Keratinocyte (primary cell): Measurements from ENCODE around the gene ARHGEF19. TPM values are rescaled to one million over a fixed set of nuclear protein-coding genes. Genes with fewer than 3 reads are reported as not detected.

Experiments used
- DNase-seq: peaks from one replicate; pipeline ENCODE4 v3.0.0-alpha.2; 2011; ENCODE audit warnings: low read depth, missing footprints, low spot score
- FAIRE-seq: peaks from 2 replicates; lab custom pipeline; 2011; peaks lifted over from hg19 to GRCh38; lab: Jason Lieb, UNC
- H2AFZ ChIP-seq: 2 replicates; pipeline ENCODE4 v1.6.0; 2012; ENCODE audit warnings: low read length, control low read depth, inconsistent platforms; ENCODE audit not compliant: control insufficient read depth
- H3K27ac ChIP-seq: 2 replicates; pipeline ENCODE4 v1.5.1; 2011; ENCODE audit warnings: low read length; ENCODE audit not compliant: control insufficient read depth, insufficient read depth
- H3K27me3 ChIP-seq: 3 replicates; pipeline ENCODE4 v1.6.0; 2011; ENCODE audit warnings: low read length; ENCODE audit not compliant: control insufficient read depth, insufficient read depth; ENCODE audit errors: extremely low read depth
- H3K36me3 ChIP-seq, 2 experiments: 2 replicates in 1 of 2; 3 replicates in 1 of 2; pipeline ENCODE4 v1.5.1; 2011; ENCODE audit warnings: low read length in 2 of 2, mild to moderate bottlenecking in 1 of 2; ENCODE audit not compliant: control insufficient read depth in 2 of 2, insufficient read depth in 2 of 2; ENCODE audit errors: extremely low read depth in 1 of 2
- H3K4me1 ChIP-seq: 3 replicates; pipeline ENCODE4 v1.5.1; 2011; ENCODE audit warnings: low read length; ENCODE audit not compliant: control insufficient read depth, insufficient read depth; ENCODE audit errors: extremely low read depth
- H3K4me2 ChIP-seq: 3 replicates; pipeline ENCODE4 v1.6.0; 2011; ENCODE audit warnings: low read depth, low read length; ENCODE audit not compliant: control insufficient read depth, insufficient read depth; ENCODE audit errors: extremely low read depth
- H3K4me3 ChIP-seq, 3 experiments: fragments of 200-600 bp in 1 of 3; sonication (generic) in 1 of 3; 2 replicates in 2 of 3; 3 replicates in 1 of 3; pipeline ENCODE4 v1.5.1; 2011 to 2016; ENCODE audit warnings: low read length in 3 of 3, mild to moderate bottlenecking in 3 of 3, control low read depth in 2 of 3, inconsistent platforms in 1 of 3, low read depth in 1 of 3, mixed read lengths in 1 of 3, mixed run types in 1 of 3, moderate library complexity in 1 of 3; ENCODE audit not compliant: control insufficient read depth in 2 of 3, insufficient read depth in 2 of 3; ENCODE audit errors: extremely low read depth in 1 of 3
- H3K79me2 ChIP-seq: 2 replicates; pipeline ENCODE4 v1.6.0; 2012; ENCODE audit warnings: low read length; ENCODE audit not compliant: control insufficient read depth, insufficient read depth
- H3K9ac ChIP-seq: 3 replicates; pipeline ENCODE4 v1.6.0; 2011; ENCODE audit warnings: low read length; ENCODE audit not compliant: control insufficient read depth, insufficient read depth; ENCODE audit errors: extremely low read depth
- H3K9me1 ChIP-seq: 3 replicates; pipeline ENCODE4 v1.6.0; 2011; ENCODE audit warnings: low read length; ENCODE audit not compliant: control insufficient read depth, insufficient read depth; ENCODE audit errors: extremely low read depth
- H3K9me3 ChIP-seq: 2 replicates; pipeline ENCODE4 v1.5.1; 2012; ENCODE audit warnings: low read depth, low read length; ENCODE audit not compliant: control insufficient read depth
- H4K20me1 ChIP-seq: 3 replicates; pipeline ENCODE4 v1.6.0; 2011; ENCODE audit warnings: low read length; ENCODE audit not compliant: control insufficient read depth, insufficient read depth; ENCODE audit errors: extremely low read depth
- EZH2 ChIP-seq: IDR thresholded peaks from one replicate; pipeline ENCODE4 v1.6.1; 2012; ENCODE audit warnings: inconsistent platforms, mild to moderate bottlenecking, low read length, moderate library complexity
- dilution Hi-C: fragments of 300-500 bp; cut with MboI; formaldehyde crosslinking; loops from one replicate; pipeline ENCODE4 v1.7.0; 2020; ENCODE audit warnings: low sequenced_read_pairs; ENCODE audit not compliant: extremely low pct_ligation_motif_present
- polyA plus RNA-seq, 5 experiments: library from polyadenylated mRNA; depleted of rRNA in 3 of 5; stranded (reverse) in 3 of 5; stranded (forward) in 1 of 5; unstranded in 1 of 5; fragments of >200 nt; gene quantifications; 1 replicate in 1 of 5; 2 replicates in 3 of 5; 3 replicates in 1 of 5; pipeline versions ENCODE4 v1.2.1 to v1.2.3, GENCODE V29; 2011 to 2012; ENCODE audit warnings: missing spikeins in 2 of 5, low read depth in 1 of 5, low replicate concordance in 1 of 5
- TF ChIP-seq, protein P1 (sequence below), 3 experiments: IDR thresholded peaks in 1 of 3; conservative IDR thresholded peaks in 1 of 3; optimal IDR thresholded peaks in 1 of 3; 2 replicates in 2 of 3; 3 replicates in 1 of 3; pipeline versions ENCODE3 to v1.5.1; 2011; ENCODE audit warnings: low read length in 3 of 3, mild to moderate bottlenecking in 3 of 3, moderate library complexity in 2 of 3, control low read depth in 1 of 3, inconsistent platforms in 1 of 3; ENCODE audit not compliant: insufficient read depth in 2 of 3; ENCODE audit errors: extremely low read depth in 1 of 3

The ARHGEF19 gene
- polyA plus RNA-seq, 1 donor (not counting 4 experiments of a cell fraction or from before 2014, with no cell fraction given) = 5.0 TPM

DNA sequence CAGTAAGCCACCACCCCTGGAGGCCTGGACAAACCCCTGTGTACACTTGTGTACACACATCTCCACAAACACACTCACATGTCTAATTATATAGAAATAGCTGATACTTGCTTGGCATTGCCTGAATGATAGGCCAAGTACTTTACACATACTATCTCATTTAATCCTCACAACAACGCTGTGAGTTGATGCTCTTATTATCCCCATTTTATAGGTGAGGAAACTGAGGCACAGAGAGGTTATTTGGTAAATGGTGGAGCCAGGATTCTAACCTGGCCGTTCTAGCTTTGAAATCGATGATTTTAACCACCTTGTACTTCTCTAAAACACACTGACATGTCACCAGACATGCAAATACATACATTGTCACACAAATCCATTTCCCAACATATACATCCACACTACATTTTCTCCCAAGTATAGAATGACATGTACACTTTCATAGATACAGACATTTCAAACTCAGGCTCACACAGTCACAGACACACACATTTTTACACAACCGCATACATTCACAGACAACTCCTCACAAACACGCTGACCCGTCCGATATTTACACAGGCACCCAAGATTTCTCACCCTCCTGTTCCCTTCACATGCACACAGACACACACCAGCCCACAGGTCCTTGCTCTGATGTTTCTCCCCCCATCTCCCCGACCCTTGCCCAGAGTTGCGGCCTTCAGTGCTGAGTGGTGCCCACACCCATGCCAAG, 3.2 kb downstream of the ARHGEF19 start:
- Histone ChIP-seq H3K9me1 (no peaks in the 10 kb centered on the region), H3K9me3 (no peaks in the 10 kb centered on the region), H3K9ac (no peak overlapping the region), H3K27me3 (no peaks in the 10 kb centered on the region), H3K4me1 (peaks cover 36% of the 10 kb centered on the region), H4K20me1 (no peaks in the 10 kb centered on the region), H3K4me3 (no peak overlapping the region), H3K27ac (no peak overlapping the region), H3K4me2 (no peak overlapping the region), H2AFZ (no peak overlapping the region), H3K79me2 (no peaks in the 10 kb centered on the region), H3K36me3 (peaks cover 1% of the 10 kb centered on the region in 2 experiments)
- no peak for TF ChIP-seq EZH2
- TF ChIP-seq, protein P1, sequence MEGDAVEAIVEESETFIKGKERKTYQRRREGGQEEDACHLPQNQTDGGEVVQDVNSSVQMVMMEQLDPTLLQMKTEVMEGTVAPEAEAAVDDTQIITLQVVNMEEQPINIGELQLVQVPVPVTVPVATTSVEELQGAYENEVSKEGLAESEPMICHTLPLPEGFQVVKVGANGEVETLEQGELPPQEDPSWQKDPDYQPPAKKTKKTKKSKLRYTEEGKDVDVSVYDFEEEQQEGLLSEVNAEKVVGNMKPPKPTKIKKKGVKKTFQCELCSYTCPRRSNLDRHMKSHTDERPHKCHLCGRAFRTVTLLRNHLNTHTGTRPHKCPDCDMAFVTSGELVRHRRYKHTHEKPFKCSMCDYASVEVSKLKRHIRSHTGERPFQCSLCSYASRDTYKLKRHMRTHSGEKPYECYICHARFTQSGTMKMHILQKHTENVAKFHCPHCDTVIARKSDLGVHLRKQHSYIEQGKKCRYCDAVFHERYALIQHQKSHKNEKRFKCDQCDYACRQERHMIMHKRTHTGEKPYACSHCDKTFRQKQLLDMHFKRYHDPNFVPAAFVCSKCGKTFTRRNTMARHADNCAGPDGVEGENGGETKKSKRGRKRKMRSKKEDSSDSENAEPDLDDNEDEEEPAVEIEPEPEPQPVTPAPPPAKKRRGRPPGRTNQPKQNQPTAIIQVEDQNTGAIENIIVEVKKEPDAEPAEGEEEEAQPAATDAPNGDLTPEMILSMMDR (optimal IDR thresholded peaks at IDR 0.05 in 1 of 3, IDR thresholded peaks at IDR 0.05 in 1 of 3, conservative IDR thresholded peaks at IDR 0.05 in 1 of 3; ENCODE audit: extremely low read depth in 1 of 3, insufficient read depth in 2 of 3, low read length in 3 of 3) = no peak
- dilution Hi-C loops = no loop called here
- DNase-seq (no peak), FAIRE-seq (no peak)

DNA sequence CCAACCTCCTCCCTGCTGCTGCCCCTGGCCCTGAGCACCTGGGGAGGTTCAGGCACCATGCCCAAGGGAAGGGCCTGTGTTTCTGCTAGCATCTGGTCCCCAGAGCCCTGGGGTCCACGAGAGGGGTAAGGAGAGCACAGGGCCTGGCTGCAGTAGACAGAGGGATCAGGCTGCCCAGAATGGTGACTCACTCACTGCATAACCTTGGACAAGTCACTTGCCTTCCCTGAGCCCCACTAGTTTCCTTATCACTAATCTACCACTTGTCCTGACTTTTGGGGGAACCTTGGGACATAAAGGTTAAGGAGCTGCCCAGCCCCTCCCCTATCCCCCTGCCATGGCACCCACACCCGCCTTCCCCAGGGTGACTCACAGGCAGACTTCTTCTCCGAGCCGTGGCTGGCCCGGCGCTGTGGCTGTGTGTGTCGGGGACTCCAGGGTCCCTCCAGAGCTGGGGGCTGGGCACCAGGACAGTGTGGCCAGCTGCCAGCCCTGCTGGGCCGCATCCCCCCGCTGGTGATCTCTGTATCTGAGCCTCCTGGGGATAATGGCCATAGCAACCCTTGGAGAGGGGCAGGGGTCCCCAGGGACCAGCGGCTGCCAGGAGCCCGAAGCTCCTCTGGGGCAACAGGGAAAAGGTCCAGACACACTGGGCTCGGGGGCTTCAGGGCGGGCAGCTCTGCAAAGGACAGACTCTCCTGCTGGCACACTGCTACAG, 4.0 kb downstream of the ARHGEF19 start:
- Histone ChIP-seq H3K27ac (peak overlapping the region; percentile 1), H3K9me3 (no peaks in the 10 kb centered on the region), H3K4me2 (no peak overlapping the region), H3K9me1 (no peaks in the 10 kb centered on the region), H3K4me3 (no peak overlapping the region), H3K4me1 (peaks cover 36% of the 10 kb centered on the region), H2AFZ (no peak overlapping the region), H3K9ac (no peak overlapping the region), H3K36me3 (peaks cover 3% of the 10 kb centered on the region in 2 experiments), H3K79me2 (no peaks in the 10 kb centered on the region), H3K27me3 (no peaks in the 10 kb centered on the region), H4K20me1 (no peaks in the 10 kb centered on the region)
- FAIRE-seq = no peak
- DNase-seq = no peak
- dilution Hi-C loops = no loop called here
- no peak for TF ChIP-seq EZH2
- TF ChIP-seq, protein P1 (optimal IDR thresholded peaks at IDR 0.05 in 1 of 3, IDR thresholded peaks at IDR 0.05 in 1 of 3, conservative IDR thresholded peaks at IDR 0.05 in 1 of 3; ENCODE audit: extremely low read depth in 1 of 3, insufficient read depth in 2 of 3, low read length in 3 of 3) = no peak
